ENCODE results near the gene SHISA6.

The SHISA6 gene

DNA sequence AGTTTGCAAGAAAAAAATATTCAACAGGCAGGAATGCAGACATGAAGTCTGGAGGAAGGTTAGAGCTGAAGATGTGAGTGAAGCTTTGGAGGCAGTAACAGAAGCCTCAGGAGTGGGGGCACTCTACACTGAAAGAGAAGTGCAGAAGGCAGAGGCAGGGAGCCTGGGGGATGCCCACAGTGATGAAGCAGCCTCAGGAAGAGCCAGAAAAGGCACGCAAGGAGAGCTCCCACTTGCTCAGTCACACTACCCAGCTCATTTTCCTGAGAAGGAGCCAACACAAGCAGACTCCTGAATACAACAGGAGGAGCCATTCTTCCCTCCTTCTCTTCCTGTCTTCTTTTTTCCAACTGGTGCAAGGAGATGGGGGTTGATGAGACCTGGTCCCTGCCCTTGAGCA, 312.1 kb downstream of the SHISA6 start:
- TF ChIP-seq, protein P1, sequence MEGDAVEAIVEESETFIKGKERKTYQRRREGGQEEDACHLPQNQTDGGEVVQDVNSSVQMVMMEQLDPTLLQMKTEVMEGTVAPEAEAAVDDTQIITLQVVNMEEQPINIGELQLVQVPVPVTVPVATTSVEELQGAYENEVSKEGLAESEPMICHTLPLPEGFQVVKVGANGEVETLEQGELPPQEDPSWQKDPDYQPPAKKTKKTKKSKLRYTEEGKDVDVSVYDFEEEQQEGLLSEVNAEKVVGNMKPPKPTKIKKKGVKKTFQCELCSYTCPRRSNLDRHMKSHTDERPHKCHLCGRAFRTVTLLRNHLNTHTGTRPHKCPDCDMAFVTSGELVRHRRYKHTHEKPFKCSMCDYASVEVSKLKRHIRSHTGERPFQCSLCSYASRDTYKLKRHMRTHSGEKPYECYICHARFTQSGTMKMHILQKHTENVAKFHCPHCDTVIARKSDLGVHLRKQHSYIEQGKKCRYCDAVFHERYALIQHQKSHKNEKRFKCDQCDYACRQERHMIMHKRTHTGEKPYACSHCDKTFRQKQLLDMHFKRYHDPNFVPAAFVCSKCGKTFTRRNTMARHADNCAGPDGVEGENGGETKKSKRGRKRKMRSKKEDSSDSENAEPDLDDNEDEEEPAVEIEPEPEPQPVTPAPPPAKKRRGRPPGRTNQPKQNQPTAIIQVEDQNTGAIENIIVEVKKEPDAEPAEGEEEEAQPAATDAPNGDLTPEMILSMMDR (IDR thresholded peaks at IDR 0.05): no peak
- H3K36me3 ChIP-seq: no peaks in the 10 kb centered on the region
- no peak for DNase-seq
- no peaks in the 10 kb centered on the region for H3K9me3 ChIP-seq
- H3K4me3 ChIP-seq: no peak overlapping the region
- intact Hi-C loops (cut with DNase I; ENCODE audit: low total_unique reads): no loop called here
- no peaks in the 10 kb centered on the region for H3K27me3 ChIP-seq
- H3K27ac ChIP-seq: no peak overlapping the region
- H3K4me1 ChIP-seq: no peaks in the 10 kb centered on the region

DNA sequence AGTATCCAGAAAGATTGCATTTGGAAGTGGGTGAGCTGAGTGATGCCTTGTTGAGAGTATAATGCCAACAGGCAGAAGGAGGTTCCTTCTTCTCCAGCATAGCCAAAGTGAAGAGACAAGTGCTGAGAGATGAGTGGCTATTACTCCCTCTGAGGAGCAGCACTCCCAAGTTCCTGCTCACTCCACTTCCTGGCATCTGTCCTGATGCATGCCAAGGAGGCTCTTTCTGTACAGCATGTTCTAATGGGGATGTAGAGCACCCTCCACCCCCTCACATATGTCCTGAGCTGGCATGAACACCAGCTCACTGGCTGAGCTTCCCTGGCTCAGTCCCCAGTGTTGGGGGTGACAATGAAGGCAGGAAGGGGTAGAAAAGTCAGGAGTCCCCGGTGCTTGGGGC, 313.0 kb downstream of the SHISA6 start:
- Histone ChIP-seq H3K27ac (no peak overlapping the region), H3K4me1 (no peaks in the 10 kb centered on the region), H3K36me3 (no peaks in the 10 kb centered on the region), H3K27me3 (no peaks in the 10 kb centered on the region), H3K9me3 (no peaks in the 10 kb centered on the region), H3K4me3 (no peak overlapping the region)
- intact Hi-C loops (cut with DNase I; ENCODE audit: low total_unique reads): no loop called here
- TF ChIP-seq, protein P1 (IDR thresholded peaks at IDR 0.05): no peak
- no peak for DNase-seq

DNA sequence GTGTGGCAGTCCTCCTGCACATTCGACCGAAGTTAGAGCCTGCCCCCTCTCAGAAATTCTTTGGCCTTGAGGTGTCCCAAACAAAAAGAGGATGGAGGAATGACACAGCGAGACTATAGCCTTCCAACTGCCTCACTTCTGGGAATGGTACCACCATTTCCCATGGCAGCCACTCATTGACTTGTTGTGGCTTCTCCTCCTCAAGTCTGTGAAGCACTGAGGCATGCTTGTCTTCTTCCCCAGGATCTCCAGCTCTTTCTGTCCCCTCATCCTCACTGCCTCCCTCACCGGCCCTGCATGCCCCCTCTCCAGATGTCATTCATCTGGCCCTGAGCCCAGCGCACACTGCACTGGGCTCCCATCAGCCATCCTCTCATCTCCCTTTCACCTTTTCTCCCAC, 313.5 kb downstream of the SHISA6 start:
- H3K36me3 ChIP-seq: no peaks in the 10 kb centered on the region
- no peak overlapping the region for H3K27ac ChIP-seq
- H3K4me3 ChIP-seq: no peak overlapping the region
- H3K4me1 ChIP-seq: no peaks in the 10 kb centered on the region
- TF ChIP-seq, protein P1 (IDR thresholded peaks at IDR 0.05): no peak
- H3K9me3 ChIP-seq: no peaks in the 10 kb centered on the region
- intact Hi-C loops (cut with DNase I; ENCODE audit: low total_unique reads): no loop called here
- DNase-seq: no peak
- no peaks in the 10 kb centered on the region for H3K27me3 ChIP-seq

DNA sequence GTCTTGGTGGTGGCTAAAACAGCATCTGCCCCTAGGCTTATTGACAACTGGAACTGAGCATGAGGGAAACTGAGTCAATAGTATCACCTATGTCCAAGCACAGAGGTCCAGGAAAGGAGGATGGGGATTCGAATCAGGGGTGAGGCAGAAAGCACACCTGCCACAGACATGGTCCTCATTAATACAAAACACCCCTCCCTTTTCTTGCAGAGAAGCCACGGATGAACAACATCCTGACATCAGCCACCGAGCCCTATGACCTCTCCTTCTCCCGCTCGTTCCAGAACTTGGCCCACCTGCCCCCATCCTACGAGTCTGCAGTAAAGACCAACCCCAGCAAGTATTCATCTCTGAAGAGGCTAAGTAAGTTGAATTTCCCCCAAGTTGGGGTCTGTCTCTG, 314.5 kb downstream of the SHISA6 start:
- DNase-seq: no peak
- intact Hi-C loops (cut with DNase I; ENCODE audit: low total_unique reads): no loop called here
- H3K36me3 ChIP-seq: no peaks in the 10 kb centered on the region

DNA sequence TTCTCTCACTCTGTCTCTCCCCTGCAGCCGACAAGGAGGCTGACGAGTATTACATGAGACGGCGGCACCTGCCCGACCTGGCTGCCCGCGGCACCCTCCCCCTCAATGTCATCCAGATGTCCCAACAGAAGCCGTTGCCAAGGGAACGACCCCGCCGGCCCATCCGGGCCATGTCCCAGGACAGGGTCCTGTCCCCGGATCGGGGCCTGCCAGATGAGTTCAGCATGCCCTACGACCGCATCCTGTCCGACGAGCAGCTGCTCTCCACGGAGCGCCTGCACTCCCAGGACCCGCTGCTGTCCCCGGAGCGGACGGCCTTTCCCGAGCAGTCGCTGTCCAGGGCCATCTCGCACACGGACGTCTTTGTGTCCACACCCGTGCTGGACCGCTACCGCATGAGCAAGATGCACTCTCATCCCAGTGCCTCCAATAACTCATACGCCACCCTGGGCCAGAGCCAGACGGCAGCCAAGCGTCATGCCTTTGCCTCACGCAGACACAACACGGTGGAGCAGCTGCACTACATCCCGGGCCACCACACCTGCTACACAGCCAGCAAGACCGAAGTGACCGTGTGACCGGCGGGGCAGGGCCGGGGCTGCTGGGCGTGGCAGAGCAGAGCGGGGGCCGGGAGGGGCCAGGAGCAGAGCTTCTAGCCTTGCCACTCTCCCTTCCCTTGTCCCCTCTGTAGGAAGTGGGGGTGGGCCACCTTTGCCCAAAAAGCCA, 316.9 kb downstream of the SHISA6 start:
- TF ChIP-seq, protein P1 (IDR thresholded peaks at IDR 0.05): no peak
- H3K27me3 ChIP-seq: no peaks in the 10 kb centered on the region
- no peak for DNase-seq
- H3K9me3 ChIP-seq: no peaks in the 10 kb centered on the region
- H3K4me3 ChIP-seq: no peak overlapping the region
- no peaks in the 10 kb centered on the region for H3K36me3 ChIP-seq
- no peak overlapping the region for H3K27ac ChIP-seq
- no peaks in the 10 kb centered on the region for H3K4me1 ChIP-seq
- intact Hi-C loops (cut with DNase I; ENCODE audit: low total_unique reads): no loop called here

More for the DNA sequence above, 314.5 kb downstream of the SHISA6 start:
- H3K9me3 ChIP-seq: no peaks in the 10 kb centered on the region
- TF ChIP-seq, protein P1 (IDR thresholded peaks at IDR 0.05): no peak
- H3K27me3 ChIP-seq: no peaks in the 10 kb centered on the region
- H3K4me3 ChIP-seq: no peak overlapping the region
- H3K27ac ChIP-seq: no peak overlapping the region
- H3K4me1 ChIP-seq: no peaks in the 10 kb centered on the region
